22Rv1 (cell line): ENCODE results near the gene CPNE5.

Source experiments
- CTCF ChIP-seq: fragments of 450-650 bp; IDR thresholded peaks from 2 replicates; pipeline ENCODE4 v1.5.1; 2017; ENCODE audit warnings: mild to moderate bottlenecking
- ZFX ChIP-seq: fragments of 450-650 bp; IDR thresholded peaks from 2 replicates; pipeline ENCODE4 v1.6.1; 2017; ENCODE audit warnings: antibody characterized with exemption, borderline replicate concordance

GRCh38 chr6:36722365-36722764 lies 116.9 kb downstream of the CPNE5 start:
- TF ChIP-seq CTCF (no peak), ZFX (no peak)
